HEK293 (cell line): ENCODE measurements around the gene WNT16.

Experiments
- GLIS1 ChIP-seq: fragments of 450-650 bp; formaldehyde crosslinking; IDR thresholded peaks from 2 replicates; pipeline ENCODE4 v1.5.1; 2016; ENCODE audit warnings: missing biosample characterization, missing genetic modification characterization
- GLIS2 ChIP-seq: fragments of 450-650 bp; formaldehyde crosslinking; IDR thresholded peaks from 2 replicates; pipeline ENCODE4 v1.5.1; 2016; ENCODE audit warnings: missing biosample characterization, missing genetic modification characterization
- IKZF3 ChIP-seq: fragments of 450-650 bp; IDR thresholded peaks from 2 replicates; pipeline ENCODE4 v1.5.0; 2018; ENCODE audit warnings: missing biosample characterization, mild to moderate bottlenecking, missing genetic modification characterization, moderate library complexity
- KLF16 ChIP-seq: fragments of 450-650 bp; formaldehyde crosslinking; IDR thresholded peaks from 2 replicates; pipeline ENCODE4 v1.5.1; 2017; ENCODE audit warnings: missing biosample characterization, missing genetic modification characterization
- KLF9 ChIP-seq: fragments of 450-650 bp; formaldehyde crosslinking; IDR thresholded peaks from 2 replicates; pipeline ENCODE4 v1.5.1; 2016; ENCODE audit warnings: missing biosample characterization, missing genetic modification characterization, low read depth
- MYNN ChIP-seq: fragments of 450-650 bp; formaldehyde crosslinking; IDR thresholded peaks from 2 replicates; pipeline ENCODE4 v1.5.1; 2016; ENCODE audit warnings: missing biosample characterization, missing genetic modification characterization, borderline replicate concordance
- OSR2 ChIP-seq: fragments of 450-650 bp; formaldehyde crosslinking; IDR thresholded peaks from 2 replicates; pipeline ENCODE4 v1.5.1; 2016; ENCODE audit warnings: missing biosample characterization, missing genetic modification characterization
- PRDM6 ChIP-seq: fragments of 450-650 bp; formaldehyde crosslinking; IDR thresholded peaks from 2 replicates; pipeline ENCODE4 v1.5.1; 2017; ENCODE audit warnings: missing biosample characterization, missing genetic modification characterization
- SP3 ChIP-seq: fragments of 450-650 bp; formaldehyde crosslinking; IDR thresholded peaks from 2 replicates; pipeline ENCODE4 v1.5.1; 2016; ENCODE audit warnings: missing biosample characterization, missing genetic modification characterization
- ZBTB48 ChIP-seq: fragments of 450-650 bp; formaldehyde crosslinking; IDR thresholded peaks from 2 replicates; pipeline ENCODE4 v1.5.1; 2016; ENCODE audit warnings: missing biosample characterization, missing genetic modification characterization
- ZEB2 ChIP-seq: fragments of 450-650 bp; formaldehyde crosslinking; IDR thresholded peaks from 2 replicates; pipeline ENCODE4 v1.5.1; 2016; ENCODE audit warnings: missing biosample characterization, missing genetic modification characterization
- ZNF138 ChIP-seq: fragments of 450-650 bp; formaldehyde crosslinking; IDR thresholded peaks from 2 replicates; pipeline ENCODE4 v1.5.1; 2016; ENCODE audit warnings: missing biosample characterization, missing genetic modification characterization, borderline replicate concordance
- ZNF169 ChIP-seq: fragments of 450-650 bp; formaldehyde crosslinking; IDR thresholded peaks from 2 replicates; pipeline ENCODE4 v1.5.1; 2016; ENCODE audit warnings: missing biosample characterization, missing genetic modification characterization
- ZNF223 ChIP-seq: fragments of 450-650 bp; formaldehyde crosslinking; IDR thresholded peaks from 2 replicates; pipeline ENCODE4 v1.5.1; 2016; ENCODE audit warnings: missing biosample characterization, missing genetic modification characterization
- ZNF23 ChIP-seq: fragments of 450-650 bp; formaldehyde crosslinking; IDR thresholded peaks from 2 replicates; pipeline ENCODE4 v1.5.1; 2016; ENCODE audit warnings: missing biosample characterization, missing genetic modification characterization, borderline replicate concordance
- ZNF324 ChIP-seq: fragments of 450-650 bp; formaldehyde crosslinking; IDR thresholded peaks from 2 replicates; pipeline ENCODE4 v1.5.1; 2016; ENCODE audit warnings: missing biosample characterization, missing genetic modification characterization
- ZNF423 ChIP-seq: fragments of 450-650 bp; formaldehyde crosslinking; IDR thresholded peaks from 2 replicates; pipeline ENCODE4 v1.5.1; 2016; ENCODE audit warnings: missing biosample characterization, missing genetic modification characterization
- ZNF48 ChIP-seq: fragments of 450-650 bp; formaldehyde crosslinking; IDR thresholded peaks from 2 replicates; pipeline ENCODE4 v1.5.1; 2016; ENCODE audit warnings: missing biosample characterization, missing genetic modification characterization
- ZNF501 ChIP-seq: fragments of 450-650 bp; formaldehyde crosslinking; IDR thresholded peaks from 2 replicates; pipeline ENCODE4 v1.5.1; 2016; ENCODE audit warnings: missing biosample characterization, missing genetic modification characterization
- ZNF513 ChIP-seq: fragments of 450-650 bp; IDR thresholded peaks from 2 replicates; pipeline ENCODE4 v1.5.1; 2018; ENCODE audit warnings: missing biosample characterization, missing genetic modification characterization
- ZNF555 ChIP-seq: fragments of 450-650 bp; formaldehyde crosslinking; conservative IDR thresholded peaks from 2 replicates; pipeline ENCODE4 v1.5.1; 2017; ENCODE audit warnings: missing biosample characterization, mild to moderate bottlenecking, missing genetic modification characterization, inconsistent platforms
- ZNF596 ChIP-seq: fragments of 450-650 bp; IDR thresholded peaks from 2 replicates; pipeline ENCODE4 v1.5.0; 2018; ENCODE audit warnings: missing biosample characterization, mild to moderate bottlenecking, missing genetic modification characterization, moderate library complexity
- ZNF626 ChIP-seq: fragments of 450-650 bp; sonication (Bioruptor Pico); formaldehyde crosslinking; IDR thresholded peaks from 2 replicates; pipeline ENCODE4 v1.5.1; 2018; ENCODE audit warnings: missing biosample characterization, missing genetic modification characterization, inconsistent platforms
- ZNF664 ChIP-seq: fragments of 450-650 bp; formaldehyde crosslinking; IDR thresholded peaks from 2 replicates; pipeline ENCODE4 v1.5.1; 2016; ENCODE audit warnings: missing biosample characterization, missing genetic modification characterization
- ZNF747 ChIP-seq: fragments of 450-650 bp; formaldehyde crosslinking; IDR thresholded peaks from 2 replicates; pipeline ENCODE4 v1.5.1; 2016; ENCODE audit warnings: missing biosample characterization, missing genetic modification characterization
- ZNF768 ChIP-seq: fragments of 450-650 bp; formaldehyde crosslinking; IDR thresholded peaks from 2 replicates; pipeline ENCODE4 v1.5.1; 2018; ENCODE audit warnings: missing biosample characterization, mild to moderate bottlenecking, missing genetic modification characterization
- ZNF843 ChIP-seq: fragments of 450-650 bp; formaldehyde crosslinking; IDR thresholded peaks from 2 replicates; pipeline ENCODE4 v1.5.1; 2016; ENCODE audit warnings: missing biosample characterization, missing genetic modification characterization
- TF ChIP-seq, protein P1 (sequence below): fragments of 450-650 bp; formaldehyde crosslinking; IDR thresholded peaks from 2 replicates; pipeline ENCODE4 v1.5.1; 2017; ENCODE audit warnings: missing biosample characterization, missing genetic modification characterization
- TF ChIP-seq, protein P2 (sequence below): fragments of 450-650 bp; formaldehyde crosslinking; IDR thresholded peaks from 2 replicates; pipeline ENCODE4 v1.5.1; 2016; ENCODE audit warnings: missing biosample characterization, missing genetic modification characterization, borderline replicate concordance

The WNT16 gene

GRCh38 chr7:121330053-121330833, 1.4 kb downstream of the WNT16 start (continued):
- TF ChIP-seq ZNF555, result no peak
- TF ChIP-seq ZNF138 (tag by site-specific recombination), result no peak
- peak; percentile 69; the same call in 1 of the 2 replicates for TF ChIP-seq ZEB2 (tag by site-specific recombination)
- TF ChIP-seq ZNF324 (tag by site-specific recombination), result peak; percentile 69
- TF ChIP-seq SP3 (tag by site-specific recombination), result peak; percentile 16; the same call in 1 of the 2 replicates
- peak; percentile 66 for TF ChIP-seq KLF9
- peak; percentile 95 for TF ChIP-seq GLIS1 (tag by site-specific recombination)
- no peak for TF ChIP-seq PRDM6 (tag by site-specific recombination)
- no peak for TF ChIP-seq MYNN (tag by site-specific recombination)
- no peak for TF ChIP-seq ZNF223 (tag by site-specific recombination)
- no peak for TF ChIP-seq ZNF596
- TF ChIP-seq ZNF501 (tag by site-specific recombination), result no peak
- TF ChIP-seq ZNF23 (tag by site-specific recombination), result no peak
- TF ChIP-seq ZNF423 (tag by site-specific recombination), result peak; percentile 51; the same call in 1 of the 2 replicates
- TF ChIP-seq, protein P1, sequence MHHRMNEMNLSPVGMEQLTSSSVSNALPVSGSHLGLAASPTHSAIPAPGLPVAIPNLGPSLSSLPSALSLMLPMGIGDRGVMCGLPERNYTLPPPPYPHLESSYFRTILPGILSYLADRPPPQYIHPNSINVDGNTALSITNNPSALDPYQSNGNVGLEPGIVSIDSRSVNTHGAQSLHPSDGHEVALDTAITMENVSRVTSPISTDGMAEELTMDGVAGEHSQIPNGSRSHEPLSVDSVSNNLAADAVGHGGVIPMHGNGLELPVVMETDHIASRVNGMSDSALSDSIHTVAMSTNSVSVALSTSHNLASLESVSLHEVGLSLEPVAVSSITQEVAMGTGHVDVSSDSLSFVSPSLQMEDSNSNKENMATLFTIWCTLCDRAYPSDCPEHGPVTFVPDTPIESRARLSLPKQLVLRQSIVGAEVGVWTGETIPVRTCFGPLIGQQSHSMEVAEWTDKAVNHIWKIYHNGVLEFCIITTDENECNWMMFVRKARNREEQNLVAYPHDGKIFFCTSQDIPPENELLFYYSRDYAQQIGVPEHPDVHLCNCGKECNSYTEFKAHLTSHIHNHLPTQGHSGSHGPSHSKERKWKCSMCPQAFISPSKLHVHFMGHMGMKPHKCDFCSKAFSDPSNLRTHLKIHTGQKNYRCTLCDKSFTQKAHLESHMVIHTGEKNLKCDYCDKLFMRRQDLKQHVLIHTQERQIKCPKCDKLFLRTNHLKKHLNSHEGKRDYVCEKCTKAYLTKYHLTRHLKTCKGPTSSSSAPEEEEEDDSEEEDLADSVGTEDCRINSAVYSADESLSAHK, result peak; percentile 79
- no peak for TF ChIP-seq ZNF513
- TF ChIP-seq KLF16, result no peak
- no peak for TF ChIP-seq ZNF48 (tag by site-specific recombination)
- TF ChIP-seq ZNF843 (tag by site-specific recombination), result 0 out of 2 replicates have a peak, but pooled peaks have one; percentile 20
- TF ChIP-seq OSR2 (tag by site-specific recombination), result peak; percentile 41; the same call in 1 of the 2 replicates
- TF ChIP-seq, protein P2, sequence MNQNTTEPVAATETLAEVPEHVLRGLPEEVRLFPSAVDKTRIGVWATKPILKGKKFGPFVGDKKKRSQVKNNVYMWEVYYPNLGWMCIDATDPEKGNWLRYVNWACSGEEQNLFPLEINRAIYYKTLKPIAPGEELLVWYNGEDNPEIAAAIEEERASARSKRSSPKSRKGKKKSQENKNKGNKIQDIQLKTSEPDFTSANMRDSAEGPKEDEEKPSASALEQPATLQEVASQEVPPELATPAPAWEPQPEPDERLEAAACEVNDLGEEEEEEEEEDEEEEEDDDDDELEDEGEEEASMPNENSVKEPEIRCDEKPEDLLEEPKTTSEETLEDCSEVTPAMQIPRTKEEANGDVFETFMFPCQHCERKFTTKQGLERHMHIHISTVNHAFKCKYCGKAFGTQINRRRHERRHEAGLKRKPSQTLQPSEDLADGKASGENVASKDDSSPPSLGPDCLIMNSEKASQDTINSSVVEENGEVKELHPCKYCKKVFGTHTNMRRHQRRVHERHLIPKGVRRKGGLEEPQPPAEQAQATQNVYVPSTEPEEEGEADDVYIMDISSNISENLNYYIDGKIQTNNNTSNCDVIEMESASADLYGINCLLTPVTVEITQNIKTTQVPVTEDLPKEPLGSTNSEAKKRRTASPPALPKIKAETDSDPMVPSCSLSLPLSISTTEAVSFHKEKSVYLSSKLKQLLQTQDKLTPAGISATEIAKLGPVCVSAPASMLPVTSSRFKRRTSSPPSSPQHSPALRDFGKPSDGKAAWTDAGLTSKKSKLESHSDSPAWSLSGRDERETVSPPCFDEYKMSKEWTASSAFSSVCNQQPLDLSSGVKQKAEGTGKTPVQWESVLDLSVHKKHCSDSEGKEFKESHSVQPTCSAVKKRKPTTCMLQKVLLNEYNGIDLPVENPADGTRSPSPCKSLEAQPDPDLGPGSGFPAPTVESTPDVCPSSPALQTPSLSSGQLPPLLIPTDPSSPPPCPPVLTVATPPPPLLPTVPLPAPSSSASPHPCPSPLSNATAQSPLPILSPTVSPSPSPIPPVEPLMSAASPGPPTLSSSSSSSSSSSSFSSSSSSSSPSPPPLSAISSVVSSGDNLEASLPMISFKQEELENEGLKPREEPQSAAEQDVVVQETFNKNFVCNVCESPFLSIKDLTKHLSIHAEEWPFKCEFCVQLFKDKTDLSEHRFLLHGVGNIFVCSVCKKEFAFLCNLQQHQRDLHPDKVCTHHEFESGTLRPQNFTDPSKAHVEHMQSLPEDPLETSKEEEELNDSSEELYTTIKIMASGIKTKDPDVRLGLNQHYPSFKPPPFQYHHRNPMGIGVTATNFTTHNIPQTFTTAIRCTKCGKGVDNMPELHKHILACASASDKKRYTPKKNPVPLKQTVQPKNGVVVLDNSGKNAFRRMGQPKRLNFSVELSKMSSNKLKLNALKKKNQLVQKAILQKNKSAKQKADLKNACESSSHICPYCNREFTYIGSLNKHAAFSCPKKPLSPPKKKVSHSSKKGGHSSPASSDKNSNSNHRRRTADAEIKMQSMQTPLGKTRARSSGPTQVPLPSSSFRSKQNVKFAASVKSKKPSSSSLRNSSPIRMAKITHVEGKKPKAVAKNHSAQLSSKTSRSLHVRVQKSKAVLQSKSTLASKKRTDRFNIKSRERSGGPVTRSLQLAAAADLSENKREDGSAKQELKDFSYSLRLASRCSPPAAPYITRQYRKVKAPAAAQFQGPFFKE (tag by site-specific recombination), result no peak
- peak; percentile 25; the same call in 1 of the 2 replicates for TF ChIP-seq ZBTB48 (tag by site-specific recombination)
- TF ChIP-seq ZNF747, result no peak
- peak; percentile 89 for TF ChIP-seq IKZF3 (tag by site-specific recombination)
- TF ChIP-seq ZNF169, result no peak
- TF ChIP-seq ZNF626 (tag by site-specific recombination), result no peak
- TF ChIP-seq GLIS2 (tag by site-specific recombination), result peak; percentile 81
- TF ChIP-seq ZNF768 (tag by site-specific recombination), result no peak
- TF ChIP-seq ZNF664 (tag by site-specific recombination), result no peak
